ENCODE results near the gene B3GLCT. TPM values are rescaled to one million over a fixed set of nuclear protein-coding genes. Genes with fewer than 3 reads are reported as not detected.

B3GLCT gene
- total RNA-seq, 1 donor from 2014 or later, result 27.2 TPM

DNA sequence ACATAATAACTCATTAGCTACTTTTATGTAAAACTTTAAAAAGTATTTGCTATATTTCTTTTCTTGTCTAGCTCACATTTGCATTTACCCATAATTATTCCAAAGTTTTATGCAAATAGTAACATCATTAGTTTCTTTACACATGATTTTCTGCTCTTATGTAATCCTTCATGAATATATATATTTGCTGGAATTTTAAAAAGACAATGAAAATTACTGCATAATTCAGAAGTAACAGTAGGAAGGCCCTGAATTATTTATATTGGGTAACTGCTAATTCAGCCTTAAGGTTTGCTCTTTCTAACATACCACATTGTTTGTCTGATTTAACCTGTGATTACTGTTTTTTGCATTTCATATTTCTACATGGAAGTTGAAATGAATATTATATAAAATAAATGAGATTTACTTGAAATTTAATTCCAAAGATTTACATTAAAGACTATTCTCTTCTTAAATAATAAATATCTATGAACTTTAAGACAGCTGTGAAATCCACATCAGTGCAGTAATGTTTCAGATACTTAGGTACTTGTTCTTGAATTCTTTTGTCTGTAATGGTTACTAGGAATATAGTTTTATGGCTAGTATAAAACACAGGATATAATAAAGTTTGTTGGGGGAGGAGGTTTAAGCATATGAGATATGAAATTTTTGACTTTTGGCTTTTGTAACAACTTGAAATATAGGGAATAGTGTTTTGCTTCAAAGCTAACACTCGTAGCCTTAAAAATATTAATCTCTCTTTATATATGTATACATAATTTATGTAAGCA, 46.0 kb downstream of the B3GLCT start:
- Mint-ChIP-seq H3K27me3 (ENCODE audit: low read depth) (no peaks in the 10 kb centered on the region), H3K4me1 (peaks cover 68% of the 10 kb centered on the region), H3K9me3 (no peaks in the 10 kb centered on the region), H3K36me3 (peaks cover 3% of the 10 kb centered on the region), H3K4me3 (no peak overlapping the region), H3K27ac (peak overlapping the region; percentile 39)
- TF ChIP-seq, protein P1, sequence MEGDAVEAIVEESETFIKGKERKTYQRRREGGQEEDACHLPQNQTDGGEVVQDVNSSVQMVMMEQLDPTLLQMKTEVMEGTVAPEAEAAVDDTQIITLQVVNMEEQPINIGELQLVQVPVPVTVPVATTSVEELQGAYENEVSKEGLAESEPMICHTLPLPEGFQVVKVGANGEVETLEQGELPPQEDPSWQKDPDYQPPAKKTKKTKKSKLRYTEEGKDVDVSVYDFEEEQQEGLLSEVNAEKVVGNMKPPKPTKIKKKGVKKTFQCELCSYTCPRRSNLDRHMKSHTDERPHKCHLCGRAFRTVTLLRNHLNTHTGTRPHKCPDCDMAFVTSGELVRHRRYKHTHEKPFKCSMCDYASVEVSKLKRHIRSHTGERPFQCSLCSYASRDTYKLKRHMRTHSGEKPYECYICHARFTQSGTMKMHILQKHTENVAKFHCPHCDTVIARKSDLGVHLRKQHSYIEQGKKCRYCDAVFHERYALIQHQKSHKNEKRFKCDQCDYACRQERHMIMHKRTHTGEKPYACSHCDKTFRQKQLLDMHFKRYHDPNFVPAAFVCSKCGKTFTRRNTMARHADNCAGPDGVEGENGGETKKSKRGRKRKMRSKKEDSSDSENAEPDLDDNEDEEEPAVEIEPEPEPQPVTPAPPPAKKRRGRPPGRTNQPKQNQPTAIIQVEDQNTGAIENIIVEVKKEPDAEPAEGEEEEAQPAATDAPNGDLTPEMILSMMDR (IDR thresholded peaks at IDR 0.05; ENCODE audit: unreplicated experiment), result no peak
- DNase-seq (ENCODE audit: low spot score in 2 of 2, unreplicated experiment in 2 of 2), result no peak

DNA sequence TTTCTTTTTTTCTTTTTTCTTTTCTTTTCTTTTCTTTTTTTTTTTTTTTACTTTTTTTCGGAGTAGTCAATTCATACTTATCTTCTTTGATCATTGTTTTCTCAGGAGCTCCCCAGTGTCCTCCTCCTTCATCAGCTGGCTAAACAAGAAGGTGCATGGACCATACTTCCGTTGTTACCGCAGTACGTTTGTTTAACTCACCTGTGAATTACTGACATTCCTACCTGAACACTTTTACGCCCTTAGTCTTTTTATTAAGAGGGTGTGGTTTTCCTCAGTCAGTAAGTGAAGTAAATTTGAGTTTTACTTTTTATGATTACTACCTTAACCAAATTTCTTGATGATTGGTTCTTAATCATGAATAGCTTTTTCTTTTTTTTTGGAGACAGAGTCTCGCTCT, 47.1 kb downstream of the B3GLCT start:
- H3K27me3 Mint-ChIP-seq (ENCODE audit: low read depth), result no peaks in the 10 kb centered on the region
- H3K4me1 Mint-ChIP-seq, result peaks cover 67% of the 10 kb centered on the region

DNA sequence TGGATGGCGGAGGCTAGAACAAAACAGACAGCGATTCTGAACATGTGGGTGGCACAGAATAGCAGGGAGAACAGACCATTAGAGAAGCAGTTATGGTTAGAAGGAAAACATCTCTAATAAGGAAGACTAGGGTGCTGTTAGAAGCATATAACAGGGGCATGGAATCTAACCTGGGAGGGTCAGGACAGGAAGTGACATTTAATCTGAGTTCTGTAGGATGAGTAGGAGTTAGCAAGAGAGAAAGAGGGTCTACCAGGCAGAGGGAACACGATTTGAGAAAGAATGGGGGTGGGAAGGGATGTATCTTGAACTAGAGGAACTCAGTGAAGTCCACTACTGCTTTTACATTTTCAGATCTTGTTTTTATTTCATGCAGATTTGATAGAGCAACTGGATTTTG, 48.6 kb downstream of the B3GLCT start:
- TF ChIP-seq, protein P1 (IDR thresholded peaks at IDR 0.05; ENCODE audit: unreplicated experiment), result no peak

More for the DNA sequence above, 47.1 kb downstream of the B3GLCT start:
- H3K9me3 Mint-ChIP-seq, result peaks cover 10% of the 10 kb centered on the region
- TF ChIP-seq, protein P1 (IDR thresholded peaks at IDR 0.05; ENCODE audit: unreplicated experiment), result no peak
- H3K4me3 Mint-ChIP-seq, result no peak overlapping the region
- H3K27ac Mint-ChIP-seq, result no peak overlapping the region
- no peak for DNase-seq (ENCODE audit: low spot score in 2 of 2, unreplicated experiment in 2 of 2)
- H3K36me3 Mint-ChIP-seq, result peaks cover 14% of the 10 kb centered on the region

DNA sequence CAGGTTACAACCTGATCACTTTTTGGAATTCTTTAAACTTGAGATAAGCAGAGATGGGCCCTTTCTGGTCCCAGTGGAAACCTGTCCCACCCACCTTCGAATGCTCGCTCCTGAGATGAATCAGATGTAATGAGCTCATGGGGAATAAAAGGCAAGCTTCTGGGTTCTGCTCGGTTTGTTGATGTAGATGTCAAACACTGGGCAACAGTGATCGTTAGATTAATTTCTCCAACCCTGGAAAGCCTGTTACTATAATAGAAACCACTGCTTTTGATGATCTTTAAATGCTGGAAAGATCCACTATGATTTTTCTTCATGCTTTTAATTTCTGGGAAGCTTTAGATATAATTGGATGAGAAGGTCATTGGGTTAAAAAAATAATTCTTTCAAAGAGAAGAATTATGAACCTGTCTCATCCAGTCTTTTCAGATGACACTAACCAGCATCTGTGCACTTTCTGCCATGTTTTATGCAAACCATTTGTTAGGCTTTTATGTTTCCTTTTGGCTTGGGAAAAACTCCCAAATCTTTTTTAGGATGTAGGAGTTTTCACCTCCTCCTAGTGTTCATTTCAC, 49.3 kb downstream of the B3GLCT start:
- Mint-ChIP-seq H3K27me3 (ENCODE audit: low read depth) (no peaks in the 10 kb centered on the region), H3K4me3 (no peak overlapping the region), H3K9me3 (peaks cover 26% of the 10 kb centered on the region), H3K4me1 (peaks cover 48% of the 10 kb centered on the region), H3K36me3 (peaks cover 32% of the 10 kb centered on the region), H3K27ac (peak overlapping the region; percentile 93)
- DNase-seq (ENCODE audit: low spot score in 2 of 2, unreplicated experiment in 2 of 2), result no peak
- TF ChIP-seq, protein P1 (IDR thresholded peaks at IDR 0.05; ENCODE audit: unreplicated experiment), result no peak

More for the DNA sequence above, 48.6 kb downstream of the B3GLCT start:
- Mint-ChIP-seq H3K27ac (peak overlapping the region; percentile 93), H3K4me1 (peaks cover 55% of the 10 kb centered on the region), H3K27me3 (ENCODE audit: low read depth) (no peaks in the 10 kb centered on the region), H3K9me3 (peaks cover 21% of the 10 kb centered on the region), H3K36me3 (peaks cover 26% of the 10 kb centered on the region), H3K4me3 (no peak overlapping the region)
- no peak for DNase-seq (ENCODE audit: low spot score in 2 of 2, unreplicated experiment in 2 of 2)

DNA sequence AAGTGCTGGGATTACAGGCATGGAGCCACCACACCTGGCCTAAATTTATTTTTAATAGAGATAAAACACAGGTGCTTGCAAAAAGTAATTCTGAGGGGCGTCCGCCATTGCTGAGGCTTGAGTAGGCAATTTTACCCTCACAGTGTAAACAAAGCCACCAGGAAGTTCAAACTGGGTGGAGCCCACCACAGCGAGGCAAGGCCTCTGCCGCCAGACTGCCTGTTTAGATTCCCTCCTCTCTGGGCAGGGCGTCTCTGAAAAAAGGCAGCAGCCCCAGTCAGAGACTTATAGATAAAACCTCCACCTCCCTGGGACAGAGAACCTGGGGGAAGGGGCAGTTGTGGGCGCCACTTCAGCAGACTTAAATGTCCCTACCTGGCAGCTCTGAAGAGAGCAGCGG, 50.7 kb downstream of the B3GLCT start:
- no peak for DNase-seq (ENCODE audit: low spot score in 2 of 2, unreplicated experiment in 2 of 2)
- TF ChIP-seq, protein P1 (IDR thresholded peaks at IDR 0.05; ENCODE audit: unreplicated experiment), result no peak
- Mint-ChIP-seq H3K4me1 (peaks cover 39% of the 10 kb centered on the region), H3K27me3 (ENCODE audit: low read depth) (no peaks in the 10 kb centered on the region), H3K27ac (peak overlapping the region; percentile 77), H3K36me3 (peaks cover 40% of the 10 kb centered on the region), H3K4me3 (no peak overlapping the region), H3K9me3 (peaks cover 36% of the 10 kb centered on the region)

Data from mesothelial cell of epicardium (in vitro differentiated cells).